Measurements from ENCODE around the gene ABCG8.

The ABCG8 gene

GRCh38 chr2:43880952-43881351, 42.2 kb downstream of the ABCG8 start:
- no peak for FAIRE-seq
- no peak for DNase-seq (ENCODE audit: insufficient read length, low spot score)
- TF ChIP-seq POLR2A (IDR thresholded peaks at IDR 0.05; ENCODE audit: low read depth, low read length) (no peak), POU2F2 (IDR thresholded peaks at IDR 0.05; ENCODE audit: low read depth, low read length) (no peak), SPI1 (IDR thresholded peaks at IDR 0.05; ENCODE audit: low read depth, low read length) (no peak), TAF1 (IDR thresholded peaks at IDR 0.05; ENCODE audit: low read depth, low read length) (no peak), PAX5 (IDR thresholded peaks at IDR 0.05; ENCODE audit: insufficient read depth, low read length, severe bottlenecking) (no peak), POLR2AphosphoS5 (IDR thresholded peaks at IDR 0.05; ENCODE audit: low read depth, low read length) (no peak)

GRCh38 chr2:43882312-43882711, 43.5 kb downstream of the ABCG8 start:
- no peak for DNase-seq (ENCODE audit: insufficient read length, low spot score)
- no peak for FAIRE-seq
- TF ChIP-seq POLR2A (IDR thresholded peaks at IDR 0.05; ENCODE audit: low read depth, low read length) (no peak), POU2F2 (IDR thresholded peaks at IDR 0.05; ENCODE audit: low read depth, low read length) (no peak), TAF1 (IDR thresholded peaks at IDR 0.05; ENCODE audit: low read depth, low read length) (no peak), SPI1 (IDR thresholded peaks at IDR 0.05; ENCODE audit: low read depth, low read length) (no peak), PAX5 (IDR thresholded peaks at IDR 0.05; ENCODE audit: insufficient read depth, low read length, severe bottlenecking) (no peak), POLR2AphosphoS5 (IDR thresholded peaks at IDR 0.05; ENCODE audit: low read depth, low read length) (no peak)

GRCh38 chr2:43884689-43885088, 45.9 kb downstream of the ABCG8 start:
- FAIRE-seq: no peak
- TF ChIP-seq PAX5 (IDR thresholded peaks at IDR 0.05; ENCODE audit: insufficient read depth, low read length, severe bottlenecking): no peak
- TF ChIP-seq TAF1 (IDR thresholded peaks at IDR 0.05; ENCODE audit: low read depth, low read length): no peak
- TF ChIP-seq SPI1 (IDR thresholded peaks at IDR 0.05; ENCODE audit: low read depth, low read length): no peak
- no peak for TF ChIP-seq POLR2AphosphoS5 (IDR thresholded peaks at IDR 0.05; ENCODE audit: low read depth, low read length)
- TF ChIP-seq POLR2A (IDR thresholded peaks at IDR 0.05; ENCODE audit: low read depth, low read length): no peak
- no peak for DNase-seq (ENCODE audit: insufficient read length, low spot score)

- TF ChIP-seq SPI1 (IDR thresholded peaks at IDR 0.05; ENCODE audit: low read depth, low read length) (no peak), POU2F2 (IDR thresholded peaks at IDR 0.05; ENCODE audit: low read depth, low read length) (no peak), POLR2A (IDR thresholded peaks at IDR 0.05; ENCODE audit: low read depth, low read length) (no peak), POLR2AphosphoS5 (IDR thresholded peaks at IDR 0.05; ENCODE audit: low read depth, low read length) (no peak), TAF1 (IDR thresholded peaks at IDR 0.05; ENCODE audit: low read depth, low read length) (no peak), PAX5 (IDR thresholded peaks at IDR 0.05; ENCODE audit: insufficient read depth, low read length, severe bottlenecking) (no peak)
- FAIRE-seq: no peak
These were observed 46.4 kb downstream of the ABCG8 start for GRCh38 chr2:43885132-43885632.

GRCh38 chr2:43887176-43887575, 48.4 kb downstream of the ABCG8 start:
- no peak for DNase-seq (ENCODE audit: insufficient read length, low spot score)
- TF ChIP-seq POLR2A (IDR thresholded peaks at IDR 0.05; ENCODE audit: low read depth, low read length) (no peak), POLR2AphosphoS5 (IDR thresholded peaks at IDR 0.05; ENCODE audit: low read depth, low read length) (no peak), SPI1 (IDR thresholded peaks at IDR 0.05; ENCODE audit: low read depth, low read length) (no peak), POU2F2 (IDR thresholded peaks at IDR 0.05; ENCODE audit: low read depth, low read length) (no peak), PAX5 (IDR thresholded peaks at IDR 0.05; ENCODE audit: insufficient read depth, low read length, severe bottlenecking) (no peak), TAF1 (IDR thresholded peaks at IDR 0.05; ENCODE audit: low read depth, low read length) (no peak)
- FAIRE-seq: no peak

More at GRCh38 chr2:43885132-43885632, 46.4 kb downstream of the ABCG8 start:
- DNase-seq (ENCODE audit: insufficient read length, low spot score): no peak

- TF ChIP-seq PAX5 (IDR thresholded peaks at IDR 0.05; ENCODE audit: insufficient read depth, low read length, severe bottlenecking) (no peak), TAF1 (IDR thresholded peaks at IDR 0.05; ENCODE audit: low read depth, low read length) (no peak), POU2F2 (IDR thresholded peaks at IDR 0.05; ENCODE audit: low read depth, low read length) (no peak), POLR2A (IDR thresholded peaks at IDR 0.05; ENCODE audit: low read depth, low read length) (no peak), SPI1 (IDR thresholded peaks at IDR 0.05; ENCODE audit: low read depth, low read length) (no peak), POLR2AphosphoS5 (IDR thresholded peaks at IDR 0.05; ENCODE audit: low read depth, low read length) (no peak)
- no peak for DNase-seq (ENCODE audit: insufficient read length, low spot score)
- FAIRE-seq: no peak
These were observed 50.6 kb downstream of the ABCG8 start for GRCh38 chr2:43889416-43889815.

GRCh38 chr2:43890855-43891254, 52.1 kb downstream of the ABCG8 start:
- TF ChIP-seq SPI1 (IDR thresholded peaks at IDR 0.05; ENCODE audit: low read depth, low read length) (no peak), TAF1 (IDR thresholded peaks at IDR 0.05; ENCODE audit: low read depth, low read length) (no peak), PAX5 (IDR thresholded peaks at IDR 0.05; ENCODE audit: insufficient read depth, low read length, severe bottlenecking) (no peak), POLR2A (IDR thresholded peaks at IDR 0.05; ENCODE audit: low read depth, low read length) (no peak), POLR2AphosphoS5 (IDR thresholded peaks at IDR 0.05; ENCODE audit: low read depth, low read length) (no peak), POU2F2 (IDR thresholded peaks at IDR 0.05; ENCODE audit: low read depth, low read length) (no peak)
- DNase-seq (ENCODE audit: insufficient read length, low spot score): no peak
- FAIRE-seq: no peak

GRCh38 chr2:43894743-43895142, 56.0 kb downstream of the ABCG8 start:
- TF ChIP-seq POLR2A (IDR thresholded peaks at IDR 0.05; ENCODE audit: low read depth, low read length): no peak
- no peak for TF ChIP-seq POLR2AphosphoS5 (IDR thresholded peaks at IDR 0.05; ENCODE audit: low read depth, low read length)
- no peak for TF ChIP-seq PAX5 (IDR thresholded peaks at IDR 0.05; ENCODE audit: insufficient read depth, low read length, severe bottlenecking)
- TF ChIP-seq POU2F2 (IDR thresholded peaks at IDR 0.05; ENCODE audit: low read depth, low read length): no peak
- no peak for TF ChIP-seq TAF1 (IDR thresholded peaks at IDR 0.05; ENCODE audit: low read depth, low read length)
- TF ChIP-seq SPI1 (IDR thresholded peaks at IDR 0.05; ENCODE audit: low read depth, low read length): no peak
- DNase-seq (ENCODE audit: insufficient read length, low spot score) (no peak), FAIRE-seq (no peak)

GRCh38 chr2:43896906-43897305, 58.1 kb downstream of the ABCG8 start:
- FAIRE-seq (no peak), DNase-seq (ENCODE audit: insufficient read length, low spot score) (no peak)
- TF ChIP-seq SPI1 (IDR thresholded peaks at IDR 0.05; ENCODE audit: low read depth, low read length) (no peak), POU2F2 (IDR thresholded peaks at IDR 0.05; ENCODE audit: low read depth, low read length) (no peak), TAF1 (IDR thresholded peaks at IDR 0.05; ENCODE audit: low read depth, low read length) (no peak), PAX5 (IDR thresholded peaks at IDR 0.05; ENCODE audit: insufficient read depth, low read length, severe bottlenecking) (no peak), POLR2AphosphoS5 (IDR thresholded peaks at IDR 0.05; ENCODE audit: low read depth, low read length) (no peak), POLR2A (IDR thresholded peaks at IDR 0.05; ENCODE audit: low read depth, low read length) (no peak)

- DNase-seq (ENCODE audit: insufficient read length, low spot score): no peak
- FAIRE-seq: no peak
- TF ChIP-seq PAX5 (IDR thresholded peaks at IDR 0.05; ENCODE audit: insufficient read depth, low read length, severe bottlenecking): no peak
- TF ChIP-seq POU2F2 (IDR thresholded peaks at IDR 0.05; ENCODE audit: low read depth, low read length): no peak
- TF ChIP-seq POLR2A (IDR thresholded peaks at IDR 0.05; ENCODE audit: low read depth, low read length): no peak
- TF ChIP-seq POLR2AphosphoS5 (IDR thresholded peaks at IDR 0.05; ENCODE audit: low read depth, low read length): no peak
- TF ChIP-seq SPI1 (IDR thresholded peaks at IDR 0.05; ENCODE audit: low read depth, low read length): no peak
- no peak for TF ChIP-seq TAF1 (IDR thresholded peaks at IDR 0.05; ENCODE audit: low read depth, low read length)
These were observed 58.7 kb downstream of the ABCG8 start for GRCh38 chr2:43897492-43897891.
